A549 (cell line): ENCODE data around the gene FASTK. TPM values are rescaled to one million over a fixed set of nuclear protein-coding genes. Genes with fewer than 3 reads are reported as not detected.

Experiments
- ATAC-seq, 2 experiments: fragments of 200-7000 bp in 1 of 2; fragments of >200 bp in 1 of 2; cut with Nextera tagmentation in 1 of 2; cut with Tn5 transposase in 1 of 2; 3 replicates each; pipeline versions ENCODE4 v1.8.0 to v1.9.1; 2018 to 2020; ENCODE audit warnings: mild to moderate bottlenecking in 1 of 2, moderate library complexity in 1 of 2
- CTCF ChIA-PET: fragments of 300-600 bp; sonication (Branson Sonifier 250); formaldehyde crosslinking; extraction: SDS; loops from one replicate; lab custom pipeline; 2021; ENCODE audit warnings: antibody characterized with exemption, inconsistent platforms; lab: Yijun Ruan, JAX
- POLR2A ChIA-PET: fragments of 350-600 bp; formaldehyde crosslinking; extraction: SDS; loops from one replicate; lab custom pipeline; 2021; ENCODE audit warnings: antibody characterized with exemption, inconsistent platforms; lab: Yijun Ruan, JAX
- DNase-seq, 2 experiments: peaks; one replicate each; pipeline versions ENCODE4 v3.0.0 to v3.0.0-alpha.2; 2011 to 2016; ENCODE audit warnings: low read depth in 1 of 2, low spot score in 1 of 2
- FAIRE-seq: peaks from 2 replicates; lab custom pipeline; 2011; peaks lifted over from hg19 to GRCh38; lab: Jason Lieb, UNC
- H3K27ac ChIP-seq, 2 experiments: fragments of >200 bp; sonication (Bioruptor Twin); formaldehyde crosslinking; 3 replicates each; pipeline ENCODE4 v1.5.1; 2016 to 2017
- H3K4me1 ChIP-seq: fragments of >200 bp; sonication (Bioruptor Twin); formaldehyde crosslinking; 3 replicates; pipeline ENCODE4 v1.6.1; 2016
- H3K4me2 ChIP-seq: fragments of >200 bp; sonication (Bioruptor Twin); formaldehyde crosslinking; 3 replicates; pipeline ENCODE4 v1.6.1; 2016
- H3K4me3 ChIP-seq: fragments of >200 bp; sonication (Bioruptor Twin); formaldehyde crosslinking; 3 replicates; pipeline ENCODE4 v1.5.1; 2016
- H3K9me3 ChIP-seq: fragments of >200 bp; sonication (Bioruptor Twin); formaldehyde crosslinking; 3 replicates; pipeline ENCODE4 v1.6.1; 2016
- BHLHE40 ChIP-seq: IDR thresholded peaks from 2 replicates; pipeline ENCODE4 v1.6.1; 2012; ENCODE audit warnings: low read depth, low read length, inconsistent platforms
- CBX2 ChIP-seq: fragments of 200-600 bp; sonication (generic); IDR thresholded peaks from 2 replicates; pipeline ENCODE4 v1.6.1; 2016; ENCODE audit warnings: low read depth, mild to moderate bottlenecking, borderline replicate concordance
- CHD2 ChIP-seq: fragments of 150-350 bp; IDR thresholded peaks from 2 replicates; pipeline ENCODE4 v1.6.1; 2014; ENCODE audit warnings: low read length; ENCODE audit not compliant: partially characterized antibody
- CHD4 ChIP-seq: fragments of 200-600 bp; sonication (generic); IDR thresholded peaks from 2 replicates; pipeline ENCODE4 v1.6.1; 2016; ENCODE audit warnings: antibody characterized with exemption, mild to moderate bottlenecking, borderline replicate concordance
- EHMT2 ChIP-seq: fragments of 200-600 bp; sonication (generic); IDR thresholded peaks from 2 replicates; pipeline ENCODE4 v1.6.1; 2016; ENCODE audit warnings: antibody characterized with exemption, low read depth, mild to moderate bottlenecking, moderate library complexity
- FOSL2 ChIP-seq, 2 experiments: fragments of 450-650 bp in 1 of 2; fragments of >200 bp in 1 of 2; sonication (Bioruptor Twin) in 1 of 2; formaldehyde crosslinking; IDR thresholded peaks; 2 replicates each; pipeline versions ENCODE4 v1.5.0 to v1.6.1; 2016 to 2020; ENCODE audit warnings: mild to moderate bottlenecking in 1 of 2, moderate library complexity in 1 of 2
- HDAC2 ChIP-seq: fragments of 200-600 bp; sonication (generic); IDR thresholded peaks from 2 replicates; pipeline ENCODE4 v1.6.1; 2016
- HMGXB4 ChIP-seq: fragments of 250-450 bp; sonication (Bioruptor Pico); IDR thresholded peaks from 2 replicates; pipeline ENCODE4 v1.5.0; 2021; ENCODE audit warnings: mild to moderate bottlenecking, moderate library complexity, borderline replicate concordance
- HOXA7 ChIP-seq: fragments of 250-450 bp; sonication (Bioruptor Pico); IDR thresholded peaks from 2 replicates; pipeline ENCODE4 v1.5.0; 2020; ENCODE audit warnings: mild to moderate bottlenecking, moderate library complexity
- JUN ChIP-seq, 2 experiments: fragments of >200 bp; sonication (Bioruptor Twin); formaldehyde crosslinking; IDR thresholded peaks; 2 replicates in 1 of 2; 3 replicates in 1 of 2; pipeline ENCODE4 v1.6.1; 2016 to 2017
- MAFK ChIP-seq: fragments of 450-650 bp; IDR thresholded peaks from 2 replicates; pipeline ENCODE4 v1.6.1; 2014; ENCODE audit not compliant: partially characterized antibody
- MYC ChIP-seq: IDR thresholded peaks from 2 replicates; pipeline ENCODE4 v1.6.1; 2012; ENCODE audit warnings: mild to moderate bottlenecking, inconsistent platforms, low read length, improper control_type of control experiment, borderline replicate concordance
- NR3C1 ChIP-seq: fragments of >200 bp; sonication (Bioruptor Twin); formaldehyde crosslinking; IDR thresholded peaks from 3 replicates; pipeline ENCODE4 v1.6.1; 2017
- POLR2A ChIP-seq: IDR thresholded peaks from 2 replicates; pipeline ENCODE4 v1.6.1; 2012; ENCODE audit warnings: mild to moderate bottlenecking, low read length
- POLR2AphosphoS2 ChIP-seq: conservative IDR thresholded peaks from 2 replicates; pipeline ENCODE4 v1.6.1; 2012; ENCODE audit warnings: low read length, improper control_type of control experiment, inconsistent platforms
- RCOR1 ChIP-seq: fragments of 150-350 bp; IDR thresholded peaks from 2 replicates; pipeline ENCODE4 v1.6.1; 2014; ENCODE audit warnings: antibody characterized with exemption, low read length, low read depth
- RNF2 ChIP-seq: fragments of 200-600 bp; sonication (generic); IDR thresholded peaks from 2 replicates; pipeline ENCODE4 v1.6.1; 2016; ENCODE audit warnings: low read depth, mild to moderate bottlenecking, antibody characterized with exemption, moderate library complexity, borderline replicate concordance
- SREBF2 ChIP-seq: fragments of 450-650 bp; IDR thresholded peaks from 2 replicates; pipeline ENCODE4 v1.6.1; 2014; ENCODE audit warnings: mild to moderate bottlenecking, moderate library complexity
- ZFP36 ChIP-seq: fragments of 450-650 bp; IDR thresholded peaks from 2 replicates; pipeline ENCODE4 v1.6.1; 2014; ENCODE audit warnings: borderline replicate concordance; ENCODE audit not compliant: partially characterized antibody
- ZNF302 ChIP-seq: fragments of 250-450 bp; sonication (Bioruptor Pico); IDR thresholded peaks from 2 replicates; pipeline ENCODE4 v1.9.0; 2021; ENCODE audit warnings: inconsistent platforms, mild to moderate bottlenecking, moderate library complexity
- WGBS: methylation state at CpG from one replicate; pipeline ENCODE4 v1.1.6; 2017; ENCODE audit errors: missing lambda C conversion rate; 5-methylcytosine and 5-hydroxymethylcytosine counted together
- polyA plus RNA-seq, 4 experiments: library from polyadenylated mRNA; depleted of rRNA in 3 of 4; stranded (reverse); fragments of >200 nt; fragmentation: RNase III in 1 of 4; extraction: RNeasy Plus Mini Kit Qiagen cat#74134 plus additional on column Dnase treatment in 1 of 4; gene quantifications; 2 replicates in 3 of 4; 3 replicates in 1 of 4; pipeline ENCODE4 v1.2.3, GENCODE V29; 2011 to 2017

Gene FASTK
- polyA plus RNA-seq, 2 of the 4 experiments (the other 2 are of a cell fraction) = 38.5 to 72.4 TPM

GRCh38 chr7:151035902-151036301 lies 44.7 kb downstream of the FASTK start:
- TF ChIP-seq NR3C1 (no peak), ZNF302 (CRISPR knock-in tag) (no peak), EHMT2 (no peak), CHD4 (no peak), POLR2AphosphoS2 (no peak), JUN (IDR thresholded peaks at IDR 0.05) (no peak)
- TF ChIP-seq, all 56 proteins: peak for 0
- ChIA-PET CTCF (interaction anchor here (1.5 to 4.1 kb wide), 3 partner anchors 17 to 88 kb away, joined by 3 to 24 read pairs (median 6); no protein-coding TSS in a partner anchor), POLR2A (no interaction called here)
- H3K4me3 ChIP-seq = no peak overlapping the region
- H3K9me3 ChIP-seq = no peaks in the 10 kb centered on the region
- no peak for ATAC-seq
- H3K4me2 ChIP-seq = no peak overlapping the region
- peaks cover 33% of the 10 kb centered on the region for H3K4me1 ChIP-seq
- no peak for DNase-seq
- no peak overlapping the region for H3K27ac ChIP-seq
- WGBS = 93% methylated on average over 10 of the region's 17 CpGs
- no peak for FAIRE-seq

- DNase-seq = no peak
- H3K4me1 ChIP-seq = peaks cover 28% of the 10 kb centered on the region
- TF ChIP-seq SREBF2 = no peak
- no peak for TF ChIP-seq HDAC2
- no peak for TF ChIP-seq BHLHE40
- TF ChIP-seq RCOR1 = no peak
- TF ChIP-seq ZFP36 = no peak
- TF ChIP-seq CHD2 = no peak
- TF ChIP-seq CBX2 = no peak
- no peak for TF ChIP-seq HOXA7 (CRISPR knock-in tag)
- TF ChIP-seq MAFK = no peak
- TF ChIP-seq, all 56 proteins: peak for 0
- no peak overlapping the region for H3K27ac ChIP-seq
- H3K4me2 ChIP-seq = no peak overlapping the region
- ATAC-seq (no peak), FAIRE-seq (no peak)
- H3K9me3 ChIP-seq = no peaks in the 10 kb centered on the region
- CTCF ChIA-PET = interaction anchor here (1.0 to 5.7 kb wide), 5 partner anchors 17 to 89 kb away, joined by 3 to 34 read pairs (median 3); partner anchors contain the start of genes AGAP3 and FASTK
- no peak overlapping the region for H3K4me3 ChIP-seq
- WGBS = 92% methylated on average over 21 of the region's 21 CpGs
- POLR2A ChIA-PET = no interaction called here
Measured at GRCh38 chr7:151035026-151035717, 45.4 kb downstream of the FASTK start.

- Histone ChIP-seq H3K27ac (no peak overlapping the region), H3K9me3 (no peaks in the 10 kb centered on the region), H3K4me1 (peaks cover 26% of the 10 kb centered on the region), H3K4me3 (no peak overlapping the region), H3K4me2 (no peak overlapping the region)
- 93% methylated on average over 19 of the region's 21 CpGs for WGBS
- TF ChIP-seq HMGXB4 (CRISPR knock-in tag) = no peak
- no peak for TF ChIP-seq RNF2
- no peak for TF ChIP-seq MYC
- no peak for TF ChIP-seq ZNF302 (CRISPR knock-in tag)
- TF ChIP-seq FOSL2 (IDR thresholded peaks at IDR 0.05) = no peak
- TF ChIP-seq FOSL2 (CRISPR knock-in tag; IDR thresholded peaks at IDR 0.05) = no peak
- TF ChIP-seq CHD2 = no peak
- no peak for TF ChIP-seq POLR2A
- TF ChIP-seq HOXA7 (CRISPR knock-in tag) = no peak
- FAIRE-seq (no peak), ATAC-seq (no peak), DNase-seq (no peak)
- CTCF ChIA-PET = interaction anchor here (0.8 to 5.7 kb wide), 10 partner anchors 7 to 90 kb away, joined by 3 to 34 read pairs (median 4); partner anchors contain the start of genes AGAP3 and FASTK
- POLR2A ChIA-PET = no interaction called here
Measured at GRCh38 chr7:151034312-151035025, 46.1 kb downstream of the FASTK start.
